ENCODE data around the gene ZNF628.

Gene ZNF628

DNA sequence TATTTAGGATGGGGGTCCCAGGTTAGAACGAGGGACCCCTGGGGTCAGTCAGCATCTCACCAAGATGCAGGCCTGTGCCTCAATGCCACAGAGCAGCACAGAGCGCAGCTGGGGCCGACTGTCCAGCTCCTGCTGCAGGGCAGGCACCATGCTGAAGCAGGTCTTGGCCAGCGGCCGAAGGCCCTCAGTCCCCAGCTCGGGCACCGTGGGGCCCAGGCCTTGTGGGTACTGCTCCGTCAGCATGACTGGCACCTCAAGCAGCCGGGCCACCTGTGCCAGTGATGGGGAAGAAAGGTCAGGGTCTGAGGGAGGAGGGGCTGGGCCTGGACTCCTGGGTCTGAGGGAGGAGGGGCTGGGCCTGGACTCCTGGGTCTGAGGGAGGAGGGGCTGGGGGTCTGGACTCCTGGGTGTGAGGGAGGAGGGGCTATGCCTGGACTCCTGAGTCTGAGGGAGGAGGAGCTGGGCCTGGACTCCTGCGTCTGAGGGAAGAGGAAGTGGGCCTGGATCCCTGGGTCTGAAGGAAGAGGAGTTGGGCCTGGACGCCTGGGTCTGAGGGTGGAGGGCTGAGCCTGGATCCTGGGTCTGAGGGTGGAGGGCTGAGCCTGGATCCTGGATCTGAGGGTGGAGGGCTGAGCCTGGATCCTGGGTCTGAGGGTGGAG lies 20.7 kb upstream of the ZNF628 start:
- H3K4me3 ChIP-seq (ENCODE audit: low read depth, low read length), result no peak overlapping the region
- TF ChIP-seq, protein P1, sequence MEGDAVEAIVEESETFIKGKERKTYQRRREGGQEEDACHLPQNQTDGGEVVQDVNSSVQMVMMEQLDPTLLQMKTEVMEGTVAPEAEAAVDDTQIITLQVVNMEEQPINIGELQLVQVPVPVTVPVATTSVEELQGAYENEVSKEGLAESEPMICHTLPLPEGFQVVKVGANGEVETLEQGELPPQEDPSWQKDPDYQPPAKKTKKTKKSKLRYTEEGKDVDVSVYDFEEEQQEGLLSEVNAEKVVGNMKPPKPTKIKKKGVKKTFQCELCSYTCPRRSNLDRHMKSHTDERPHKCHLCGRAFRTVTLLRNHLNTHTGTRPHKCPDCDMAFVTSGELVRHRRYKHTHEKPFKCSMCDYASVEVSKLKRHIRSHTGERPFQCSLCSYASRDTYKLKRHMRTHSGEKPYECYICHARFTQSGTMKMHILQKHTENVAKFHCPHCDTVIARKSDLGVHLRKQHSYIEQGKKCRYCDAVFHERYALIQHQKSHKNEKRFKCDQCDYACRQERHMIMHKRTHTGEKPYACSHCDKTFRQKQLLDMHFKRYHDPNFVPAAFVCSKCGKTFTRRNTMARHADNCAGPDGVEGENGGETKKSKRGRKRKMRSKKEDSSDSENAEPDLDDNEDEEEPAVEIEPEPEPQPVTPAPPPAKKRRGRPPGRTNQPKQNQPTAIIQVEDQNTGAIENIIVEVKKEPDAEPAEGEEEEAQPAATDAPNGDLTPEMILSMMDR (IDR thresholded peaks at IDR 0.05; ENCODE audit: insufficient read depth, low read depth, low read length, missing control alignments), result no peak
- no peak for DNase-seq (ENCODE audit: low read depth)

DNA sequence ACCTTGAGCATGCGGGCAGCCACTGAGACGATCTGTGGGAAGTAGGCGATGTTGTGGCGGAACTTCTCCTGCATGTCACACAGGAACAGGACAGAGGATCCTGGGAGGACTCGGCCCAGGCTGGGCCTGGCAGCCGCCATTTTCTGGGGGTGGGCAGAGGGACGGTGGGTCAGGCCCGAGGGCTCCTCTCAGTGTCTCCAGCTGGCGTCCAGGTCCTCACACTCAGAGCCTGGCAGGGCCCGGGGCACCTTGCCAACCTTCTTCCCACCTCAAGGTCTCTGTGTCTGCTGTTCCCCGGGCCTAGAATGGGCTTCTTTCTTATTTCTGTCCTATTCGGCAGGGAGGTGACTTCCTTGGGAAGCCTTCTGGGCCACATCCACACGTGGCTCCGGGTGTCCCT lies 20.1 kb upstream of the ZNF628 start:
- DNase-seq (ENCODE audit: low read depth), result no peak
- TF ChIP-seq, protein P1 (IDR thresholded peaks at IDR 0.05; ENCODE audit: insufficient read depth, low read depth, low read length, missing control alignments), result no peak
- no peak overlapping the region for H3K4me3 ChIP-seq (ENCODE audit: low read depth, low read length)

DNA sequence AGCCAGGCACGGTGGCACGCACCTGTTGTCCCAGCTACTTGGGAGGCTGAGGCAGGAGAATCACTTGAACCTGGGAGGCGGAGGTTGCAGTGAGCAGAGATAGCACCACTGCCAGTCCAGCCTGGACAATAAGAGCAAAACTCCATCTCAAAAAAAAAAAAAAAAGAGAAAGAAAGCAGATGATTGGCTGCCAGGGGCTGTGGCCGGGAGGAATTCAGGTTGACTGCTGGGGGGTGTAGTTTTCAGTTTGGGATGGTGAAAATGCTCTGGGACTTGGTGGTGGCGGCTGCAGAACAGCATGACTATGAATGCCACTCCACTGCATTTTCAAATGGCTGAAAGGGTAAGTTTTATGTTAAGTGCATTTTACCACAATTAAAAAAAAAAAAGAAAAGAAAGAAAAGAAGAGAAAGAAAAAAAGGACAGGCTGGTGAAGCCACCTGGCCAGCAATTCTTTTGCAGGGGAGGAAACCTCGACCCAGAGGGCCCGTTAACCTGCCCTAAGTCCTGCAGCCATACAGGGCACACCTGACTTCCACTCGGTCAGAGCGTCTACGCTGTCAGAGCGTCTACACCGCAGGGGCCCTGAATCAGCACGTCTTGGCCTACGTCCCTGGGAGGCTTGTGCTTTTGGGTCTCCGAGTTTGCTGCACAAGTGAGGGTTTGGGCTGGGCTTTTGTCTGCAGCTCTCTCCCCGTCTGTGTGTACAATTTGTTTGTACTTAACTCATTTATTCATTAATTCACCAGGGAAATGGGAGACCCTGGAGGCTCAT lies 18.5 kb upstream of the ZNF628 start:
- no peak overlapping the region for H3K4me3 ChIP-seq (ENCODE audit: low read depth, low read length)
- TF ChIP-seq, protein P1 (IDR thresholded peaks at IDR 0.05; ENCODE audit: insufficient read depth, low read depth, low read length, missing control alignments), result no peak
- DNase-seq (ENCODE audit: low read depth), result no peak

DNA sequence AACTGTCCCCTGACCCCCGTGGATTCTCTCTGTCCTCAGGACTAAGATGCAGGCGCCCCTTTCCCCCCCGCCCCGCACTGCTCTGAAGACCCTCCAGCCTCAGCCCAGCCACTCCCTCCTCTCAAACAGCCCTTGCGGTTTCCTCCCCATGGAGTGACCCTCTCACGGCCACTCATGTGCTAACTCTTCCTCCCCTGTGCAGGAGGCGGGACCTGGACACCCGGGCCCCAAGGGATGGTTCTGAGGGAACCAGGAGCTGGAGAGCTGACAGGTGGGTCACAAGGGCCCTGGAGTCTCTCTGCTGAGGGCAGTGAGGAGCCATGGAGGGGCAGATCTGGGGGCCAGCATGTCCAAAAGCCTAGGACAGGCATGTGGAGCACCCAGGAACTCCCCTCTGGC lies 16.9 kb upstream of the ZNF628 start:
- DNase-seq (ENCODE audit: low read depth), result no peak
- TF ChIP-seq, protein P1 (IDR thresholded peaks at IDR 0.05; ENCODE audit: insufficient read depth, low read depth, low read length, missing control alignments), result no peak
- H3K4me3 ChIP-seq (ENCODE audit: low read depth, low read length), result no peak overlapping the region

DNA sequence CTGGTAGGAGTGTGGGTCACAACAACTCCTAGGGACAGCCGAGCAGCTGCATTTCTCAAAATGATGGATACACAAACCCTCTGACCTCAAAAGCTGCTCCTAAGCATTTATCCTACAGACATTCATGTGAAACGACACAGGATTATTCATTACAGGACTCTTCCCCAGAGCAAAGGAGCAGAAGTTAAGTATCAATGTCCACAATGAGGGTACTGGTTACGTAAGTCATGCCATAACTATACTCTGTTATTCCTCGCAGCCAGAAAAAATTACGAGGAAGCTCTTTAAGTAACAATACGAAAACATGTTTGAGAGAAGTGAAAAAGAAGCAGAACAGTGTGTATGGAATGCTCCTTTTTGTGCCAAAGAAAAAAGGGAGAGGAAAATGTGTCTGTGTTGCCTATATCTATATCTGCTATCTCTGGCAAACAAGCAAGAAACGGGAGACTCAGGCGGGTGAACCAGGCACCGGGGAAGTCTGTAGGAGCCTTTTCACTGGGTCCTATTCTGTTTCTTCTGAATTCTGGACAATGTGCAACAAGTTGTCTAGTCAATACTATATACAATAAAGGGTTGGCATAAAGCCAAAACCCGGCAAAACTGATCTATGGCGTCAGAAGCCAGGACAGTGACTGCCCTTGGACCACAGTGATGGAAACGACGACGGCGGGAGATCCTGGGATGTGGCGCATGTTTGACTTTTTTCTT lies 16.3 kb upstream of the ZNF628 start:
- TF ChIP-seq, protein P1 (IDR thresholded peaks at IDR 0.05; ENCODE audit: insufficient read depth, low read depth, low read length, missing control alignments), result no peak
- H3K4me3 ChIP-seq (ENCODE audit: low read depth, low read length), result no peak overlapping the region
- no peak for DNase-seq (ENCODE audit: low read depth)

DNA sequence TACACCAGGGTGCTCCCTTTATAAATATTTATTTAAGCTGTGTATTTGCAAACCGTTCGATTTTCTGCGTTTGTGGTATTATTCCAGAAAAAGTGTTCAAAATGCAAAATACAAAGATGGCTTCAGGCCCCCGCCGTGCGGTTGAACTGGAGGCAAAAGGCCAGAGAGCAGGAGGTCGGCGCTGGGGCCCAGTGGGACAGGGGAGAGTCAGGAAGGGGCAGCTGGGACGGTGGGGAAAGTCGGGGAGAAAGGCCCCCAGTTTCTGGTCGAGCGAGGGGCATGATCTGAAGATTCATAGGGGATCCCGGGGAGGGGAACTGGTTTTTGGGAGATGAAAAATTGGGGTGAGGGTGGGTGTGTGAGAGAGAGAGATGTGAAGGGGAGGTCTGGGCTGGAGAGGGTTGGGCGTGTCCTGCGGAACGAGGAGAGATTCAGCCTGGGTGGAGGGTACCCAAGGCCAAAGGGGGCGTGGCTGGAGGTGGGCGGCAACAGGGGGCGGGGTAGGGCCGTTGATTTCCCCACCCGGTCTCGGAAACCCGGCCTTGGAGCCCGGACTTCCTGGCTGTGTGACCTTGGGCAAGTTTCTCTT lies 15.7 kb upstream of the ZNF628 start:
- DNase-seq (ENCODE audit: low read depth), result peak; percentile 70
- TF ChIP-seq, protein P1 (IDR thresholded peaks at IDR 0.05; ENCODE audit: insufficient read depth, low read depth, low read length, missing control alignments), result no peak
- peak overlapping the region; percentile 71 for H3K4me3 ChIP-seq (ENCODE audit: low read depth, low read length)
